Fibroblast of upper back skin (primary cell): ENCODE data around the gene ALDH1B1.

ENCODE experiments used
- DNase-seq: peaks from one replicate; pipeline ENCODE4 v3.0.0-alpha.2; 2013

The ALDH1B1 gene

DNA sequence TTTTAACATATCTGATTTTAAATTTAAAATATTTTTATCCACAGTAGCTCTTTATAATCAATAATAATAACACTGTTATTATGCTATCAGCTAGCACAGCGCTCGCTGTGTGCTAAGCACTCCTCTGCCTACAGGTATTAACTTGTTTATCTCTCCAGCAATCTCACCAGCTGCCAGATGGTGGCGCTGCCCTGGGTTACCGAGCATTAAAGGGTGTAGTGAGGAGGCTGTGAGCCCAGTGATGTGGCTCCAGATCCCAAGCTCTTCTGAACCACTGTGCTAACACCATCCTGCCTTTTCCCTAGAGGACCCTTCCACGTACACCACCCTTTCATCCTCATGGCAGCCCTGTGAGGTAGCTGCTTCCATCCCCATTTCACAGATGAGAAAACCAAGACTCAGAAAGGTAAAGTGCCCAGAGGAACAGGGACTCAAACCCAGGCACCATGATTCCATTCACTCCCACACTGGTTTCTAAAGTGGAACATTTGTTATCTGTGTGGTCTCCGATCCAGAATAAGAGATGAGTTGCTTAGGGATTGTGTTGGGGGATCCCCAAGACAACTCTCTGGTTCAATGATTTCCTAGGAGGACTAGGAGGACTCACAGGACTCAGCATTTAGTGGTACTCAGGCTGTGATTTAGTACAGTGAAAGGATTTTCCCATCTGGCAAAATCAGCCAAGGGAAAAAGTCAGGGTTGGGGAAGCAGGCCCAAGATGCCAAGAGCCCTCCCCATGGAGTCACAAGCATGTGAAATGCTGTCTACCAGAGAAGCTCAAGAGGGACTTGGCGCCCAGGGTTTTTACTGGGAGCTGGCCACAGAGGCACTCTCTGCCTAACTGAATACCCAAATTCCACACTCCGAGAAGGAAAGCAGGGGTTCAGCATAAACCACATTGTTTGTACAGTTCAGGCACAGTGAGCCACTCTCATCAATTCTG lies 24.8 kb downstream of the ALDH1B1 start:
- DNase-seq, result no peak

DNA sequence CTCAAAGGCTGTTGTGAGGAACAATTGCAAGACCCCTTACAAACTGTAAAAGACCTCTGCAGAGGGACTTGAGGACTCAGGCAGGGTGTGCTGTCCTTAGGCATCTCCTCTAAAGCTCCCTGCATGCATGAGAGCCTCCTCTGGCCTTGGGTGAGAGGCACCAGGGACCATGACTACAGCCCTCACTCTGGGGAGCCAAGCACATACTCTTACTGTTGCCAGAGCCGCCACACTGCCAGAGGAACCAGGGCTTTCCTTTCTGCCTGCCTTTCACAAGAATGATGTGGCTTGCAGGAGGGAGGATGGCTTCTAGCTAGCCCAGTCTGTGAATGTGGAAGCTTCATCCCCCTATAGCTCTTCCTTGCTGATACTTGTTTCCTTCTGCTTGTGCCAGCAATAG lies 25.9 kb downstream of the ALDH1B1 start:
- no peak for DNase-seq

DNA sequence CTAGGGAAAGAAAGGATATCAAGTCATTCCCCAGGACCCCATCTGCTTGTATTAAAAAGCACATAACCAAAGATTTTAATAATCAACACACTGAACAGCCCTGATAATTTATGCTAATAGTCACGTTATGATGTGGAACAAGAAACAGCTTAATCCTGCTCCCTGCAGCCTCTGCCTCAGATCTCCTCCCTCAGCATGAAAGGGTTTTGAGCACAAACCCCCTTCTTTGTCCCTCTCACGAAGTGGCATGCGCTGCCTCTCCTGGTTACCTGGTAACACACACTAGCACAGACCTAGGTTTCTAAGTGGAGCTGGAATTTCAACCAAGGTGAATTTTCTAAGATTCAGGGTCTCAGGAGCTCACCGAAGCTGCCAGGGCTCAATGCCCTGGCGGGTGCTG lies 26.7 kb downstream of the ALDH1B1 start:
- no peak for DNase-seq

DNA sequence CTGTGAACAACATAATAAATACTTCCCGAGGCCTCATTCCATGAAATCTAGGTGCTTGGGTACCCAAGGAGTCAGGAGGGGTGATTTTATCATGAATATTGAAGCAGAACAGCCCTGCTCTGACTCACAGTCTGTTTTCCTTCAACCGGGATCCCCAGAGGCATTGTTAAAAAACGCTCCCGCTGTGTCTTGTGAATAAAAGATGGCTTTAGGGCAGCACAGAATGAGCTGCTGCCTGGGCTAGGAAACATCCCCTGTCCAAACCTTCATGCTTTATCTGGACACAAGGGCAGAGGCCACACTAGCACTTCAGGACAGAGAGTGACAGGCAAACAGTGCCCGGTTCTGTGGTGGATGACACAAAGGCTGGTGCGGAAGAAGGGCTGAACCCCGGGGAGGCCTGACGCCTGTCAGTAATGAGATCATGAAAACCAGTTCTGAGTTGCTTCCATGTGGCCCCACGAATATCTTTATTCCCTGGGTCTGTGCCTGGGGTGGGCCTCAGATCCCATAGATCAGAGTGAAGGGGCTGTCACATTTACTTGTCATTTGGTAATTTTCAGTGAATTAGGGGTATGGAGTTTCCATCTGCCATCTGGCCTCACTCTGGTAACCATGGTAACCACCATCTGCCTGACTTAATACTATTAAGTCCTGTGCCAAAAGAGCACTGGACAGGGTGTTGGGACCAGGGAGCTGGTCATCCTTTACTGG lies 29.2 kb downstream of the ALDH1B1 start:
- DNase-seq, result no peak

DNA sequence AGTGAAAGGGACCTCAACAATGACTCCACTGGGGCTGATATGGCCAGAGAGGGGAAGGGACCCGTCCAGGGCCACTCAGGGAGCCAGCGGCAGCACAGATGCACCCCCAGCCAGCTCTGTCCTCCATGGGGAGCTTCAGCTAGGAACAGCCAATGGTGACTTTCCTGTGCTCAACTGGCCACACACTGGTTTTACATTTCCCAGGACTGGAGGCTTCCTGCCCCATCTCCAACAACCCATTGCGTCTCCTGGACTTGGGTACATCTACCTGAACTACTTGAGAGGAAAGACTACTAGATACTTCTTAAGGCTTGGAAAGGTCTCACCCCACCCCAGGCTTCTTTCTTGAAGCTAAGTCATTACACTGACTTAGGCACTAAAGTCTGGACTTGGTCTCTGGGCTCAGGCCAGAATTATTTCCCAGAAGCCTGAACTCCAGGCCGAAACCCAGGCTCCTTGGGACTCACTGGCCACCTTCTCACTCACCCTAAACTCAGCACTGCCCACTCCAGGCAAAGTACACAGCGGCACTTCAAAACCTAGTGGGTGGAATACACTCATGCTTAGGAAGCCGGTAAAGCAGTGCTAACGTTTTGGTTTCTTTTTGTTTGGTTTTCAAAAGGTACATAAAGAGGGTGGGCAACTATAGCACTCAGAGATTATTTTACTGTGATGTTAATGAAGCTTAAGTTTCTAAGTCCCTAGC lies 30.2 kb downstream of the ALDH1B1 start:
- no peak for DNase-seq

DNA sequence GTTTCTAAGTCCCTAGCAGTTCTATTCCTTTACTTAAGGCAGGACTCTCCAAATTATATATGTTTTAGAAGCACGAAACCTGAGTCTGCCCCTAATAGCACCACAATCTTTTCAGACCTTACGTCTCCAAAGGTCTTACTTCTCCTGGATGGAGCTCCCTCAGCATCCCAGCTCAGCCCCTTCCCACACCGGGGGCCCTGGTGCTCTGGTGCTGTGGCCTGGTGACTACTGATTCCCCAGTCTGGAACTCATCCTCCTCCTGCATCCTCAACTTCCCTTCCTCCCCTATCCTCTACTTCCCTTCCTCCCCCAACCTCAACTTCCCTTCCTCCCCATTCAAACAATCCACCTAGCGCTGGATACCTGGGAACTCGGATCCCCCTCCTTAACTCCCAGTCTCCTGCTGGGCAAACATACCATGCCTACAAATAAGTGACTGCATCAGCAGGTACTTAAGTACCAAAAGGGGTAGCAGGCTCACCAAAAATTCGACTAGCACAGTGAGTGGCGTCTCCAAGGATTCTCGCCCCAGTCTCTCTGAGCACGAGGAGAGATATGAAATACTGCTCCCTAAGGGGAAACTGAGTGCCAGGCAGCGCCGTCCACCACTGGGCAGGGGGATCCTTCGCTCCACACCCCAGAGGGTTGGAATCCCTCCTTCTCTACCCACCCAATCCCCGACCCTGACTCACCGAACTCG lies 30.9 kb downstream of the ALDH1B1 start:
- DNase-seq, result no peak

DNA sequence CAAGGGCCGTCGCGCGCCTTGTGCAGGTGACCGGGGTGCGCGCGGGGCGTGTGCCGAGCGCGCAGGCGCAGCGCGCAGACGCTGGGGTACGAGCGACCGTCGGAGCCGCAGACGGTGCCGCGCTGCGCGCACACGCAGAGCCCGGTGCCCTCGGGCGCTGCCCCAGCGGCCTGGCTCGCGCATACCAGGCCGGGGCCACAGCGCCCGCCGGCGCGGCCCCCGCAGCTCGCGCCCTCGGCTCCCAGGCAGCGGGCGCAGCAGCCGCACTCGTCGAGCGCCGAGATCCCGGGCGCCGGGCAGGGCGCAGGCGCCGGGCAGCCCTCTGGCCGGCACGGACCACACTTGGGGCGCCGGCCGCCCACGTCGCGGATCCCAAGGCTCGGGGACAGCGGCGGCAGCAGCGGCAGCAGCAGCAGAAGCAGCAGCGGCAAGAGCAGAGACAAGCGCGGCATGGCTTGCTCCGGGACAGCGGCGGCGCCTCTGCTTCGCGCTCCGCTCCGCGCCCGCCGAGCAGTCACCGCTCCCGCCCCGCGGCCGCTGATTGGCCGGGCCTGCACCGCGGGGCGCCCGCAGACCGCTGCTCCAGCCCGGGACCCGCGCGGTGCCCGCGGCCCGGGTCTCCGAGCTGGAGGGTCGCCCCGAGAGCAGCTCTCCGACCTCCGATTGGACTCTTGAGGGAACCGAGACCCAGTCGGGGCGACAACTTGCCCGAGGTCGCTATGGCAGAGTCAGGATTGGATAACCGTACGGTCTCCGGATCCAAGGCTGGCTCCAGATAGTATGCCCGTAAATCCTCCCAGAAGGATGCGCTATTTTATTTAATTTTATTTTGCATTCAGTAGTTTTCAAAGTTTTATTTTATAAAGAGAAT lies 31.7 kb downstream of the ALDH1B1 start, which contains the start of gene IGFBPL1:
IGFBPL1 (minus strand) TSS at position 482 of the 871 bp plus-strand sequence; CDS start at position 452, 30 bp downstream.
- DNase-seq, result no peak

DNA sequence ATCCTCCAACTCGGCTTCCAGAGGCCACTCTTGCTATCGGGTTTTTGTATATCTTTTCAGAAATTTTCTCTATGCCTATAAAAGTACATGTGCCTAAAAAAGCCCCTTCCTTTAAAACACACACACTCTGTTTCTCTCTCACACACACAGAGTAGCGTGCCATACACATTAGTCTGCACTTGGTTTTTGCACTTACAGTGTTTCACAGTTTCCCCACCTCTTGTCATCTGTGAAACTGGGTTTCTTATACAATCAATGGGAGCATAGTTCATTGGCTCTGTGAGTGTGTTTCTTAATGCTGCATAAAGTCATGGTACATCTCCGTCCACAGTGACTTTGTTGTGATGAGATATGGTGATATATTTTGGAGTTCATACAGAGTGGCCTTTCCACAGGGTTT lies 32.4 kb downstream of the ALDH1B1 start:
- no peak for DNase-seq

DNA sequence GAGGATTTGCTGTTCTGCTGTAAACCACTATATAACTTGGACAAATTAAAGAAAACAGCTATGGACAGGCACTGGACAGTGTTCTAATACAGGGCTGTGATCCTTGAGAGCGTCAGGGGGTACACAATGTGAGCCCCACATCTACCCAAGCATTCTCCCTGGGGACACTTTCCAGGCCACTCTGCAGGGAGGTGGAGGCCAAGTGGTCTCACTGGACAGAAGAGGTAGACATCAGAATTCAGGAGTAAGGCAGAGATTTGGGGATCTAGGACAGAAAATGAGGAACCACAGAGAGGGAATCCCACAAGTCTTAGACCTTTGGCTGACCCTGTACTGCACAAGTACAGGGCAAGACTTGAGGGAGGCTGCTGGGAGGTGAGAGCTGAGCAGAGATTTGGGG lies 35.6 kb downstream of the ALDH1B1 start:
- DNase-seq, result no peak

DNA sequence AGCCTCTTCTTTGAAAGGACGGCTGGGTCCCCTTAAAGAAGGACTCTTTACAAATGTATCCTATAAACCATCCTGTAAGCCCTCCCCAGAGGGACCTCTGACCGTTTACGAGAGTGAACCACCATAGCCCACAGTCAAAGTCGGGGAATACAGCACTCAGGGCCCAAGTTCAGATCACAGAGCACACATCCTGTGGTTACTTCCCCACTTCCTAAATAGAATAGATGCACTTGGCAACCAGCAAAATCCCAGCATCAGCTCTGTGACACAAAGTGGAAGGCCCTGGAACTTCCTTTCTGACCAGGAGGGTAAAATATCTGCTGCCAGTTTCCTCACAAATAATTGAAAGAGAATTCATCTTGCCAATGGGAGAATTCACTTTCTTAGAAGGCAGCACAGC lies 38.6 kb downstream of the ALDH1B1 start:
- no peak for DNase-seq

DNA sequence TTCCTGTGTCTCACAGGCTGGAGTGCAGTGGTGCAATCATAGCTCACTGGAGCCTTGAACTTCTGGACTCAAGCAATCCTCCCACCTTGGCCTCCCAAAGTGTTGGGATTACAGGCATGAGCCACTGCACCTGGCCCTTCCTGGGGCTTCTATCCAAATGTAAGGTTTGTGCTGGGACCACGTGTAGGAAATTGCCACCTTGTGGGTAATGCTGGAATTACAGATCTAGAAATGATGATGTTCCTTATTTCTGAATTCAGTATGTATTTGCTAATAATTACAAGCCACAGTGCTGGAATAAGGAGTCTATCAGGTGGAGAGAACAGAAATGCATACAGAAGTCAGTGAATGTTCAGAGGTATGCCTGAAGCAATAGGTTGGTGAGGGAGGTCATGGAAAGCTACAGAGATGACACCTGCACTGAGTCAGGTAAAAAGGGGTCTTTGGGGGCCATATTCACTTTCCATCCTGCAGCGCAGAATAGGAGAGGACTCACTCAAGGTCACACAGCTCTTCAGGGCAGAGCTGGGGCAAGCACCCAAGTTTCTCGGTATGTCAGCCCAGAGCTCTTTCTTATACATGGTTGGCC lies 40.5 kb downstream of the ALDH1B1 start:
- peak; percentile 40 for DNase-seq

DNA sequence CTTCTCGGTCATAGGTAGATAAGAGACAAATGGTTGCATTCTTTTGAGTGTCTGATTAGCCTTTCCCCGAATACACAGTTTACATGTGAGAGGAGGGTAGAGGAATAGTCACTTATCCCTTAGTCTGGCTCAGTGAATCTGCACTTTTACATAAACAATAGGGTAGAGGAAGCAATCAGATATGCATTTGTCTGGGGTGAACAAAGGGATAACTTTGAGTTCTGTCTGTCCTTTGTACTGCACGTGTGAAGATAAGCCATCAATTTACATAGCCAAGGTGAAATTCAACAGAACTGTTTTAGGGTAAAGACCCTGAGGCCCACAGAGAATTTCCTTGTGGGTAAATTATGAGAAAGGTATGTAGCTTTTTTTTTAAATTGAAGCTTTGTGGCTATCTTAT lies 41.9 kb downstream of the ALDH1B1 start:
- DNase-seq, result no peak

DNA sequence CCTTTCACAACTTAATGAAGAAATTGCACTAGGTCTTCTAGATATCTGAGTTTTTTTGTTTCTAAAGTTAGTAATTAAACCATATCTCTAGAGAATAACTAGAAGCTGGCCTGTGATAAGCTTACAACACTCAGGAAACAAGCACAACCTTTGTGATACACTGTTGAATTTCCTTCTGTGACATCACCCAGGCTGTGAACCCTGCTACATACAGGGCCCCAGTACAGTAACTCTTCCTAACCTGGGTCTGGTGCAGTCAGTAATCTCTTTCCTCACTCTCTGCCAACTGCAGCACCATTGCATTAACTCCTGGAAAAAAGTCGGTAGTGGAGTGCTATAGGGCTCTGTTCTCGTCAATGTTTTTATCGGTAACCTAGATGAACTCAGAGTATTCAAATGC lies 42.4 kb downstream of the ALDH1B1 start:
- peak; percentile 56 for DNase-seq

DNA sequence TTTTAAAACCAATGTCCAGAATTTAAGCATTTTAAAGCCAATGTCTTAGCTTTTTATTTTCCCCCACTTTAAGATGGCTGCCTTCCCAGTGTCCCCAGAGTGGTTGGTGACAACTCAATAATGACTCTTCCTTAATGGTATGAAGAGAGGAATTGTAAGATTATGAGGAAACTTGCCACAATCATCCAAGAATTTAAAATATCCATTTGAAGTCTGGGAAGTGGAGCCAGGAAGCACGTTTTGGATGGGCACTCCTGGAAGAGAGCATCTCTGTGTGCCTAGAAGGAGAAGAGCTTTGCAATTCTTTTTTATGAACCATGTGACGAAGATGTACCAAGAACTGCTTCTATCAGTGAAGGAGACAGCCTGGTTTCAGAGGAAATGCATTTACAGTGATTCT lies 43.0 kb downstream of the ALDH1B1 start:
- DNase-seq, result peak; percentile 73

DNA sequence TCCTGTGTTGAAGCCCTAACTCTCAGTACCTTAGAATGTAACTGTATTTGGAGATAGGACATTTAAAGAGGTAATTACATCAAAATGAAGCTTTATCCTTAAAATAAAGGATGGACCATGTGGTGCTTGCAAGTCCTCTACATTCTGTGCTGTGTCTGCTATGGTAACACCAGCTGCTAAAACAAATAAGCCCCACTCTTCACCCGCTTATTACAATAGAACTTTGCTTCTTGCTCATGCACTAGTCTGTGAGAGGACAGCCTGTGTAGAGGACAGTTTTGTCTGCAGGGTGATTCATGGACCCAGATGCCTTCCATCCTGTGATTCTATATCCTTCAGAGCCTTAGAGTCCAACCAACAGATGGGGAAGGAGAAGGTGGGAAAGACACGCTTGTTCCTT lies 44.2 kb downstream of the ALDH1B1 start:
- no peak for DNase-seq

DNA sequence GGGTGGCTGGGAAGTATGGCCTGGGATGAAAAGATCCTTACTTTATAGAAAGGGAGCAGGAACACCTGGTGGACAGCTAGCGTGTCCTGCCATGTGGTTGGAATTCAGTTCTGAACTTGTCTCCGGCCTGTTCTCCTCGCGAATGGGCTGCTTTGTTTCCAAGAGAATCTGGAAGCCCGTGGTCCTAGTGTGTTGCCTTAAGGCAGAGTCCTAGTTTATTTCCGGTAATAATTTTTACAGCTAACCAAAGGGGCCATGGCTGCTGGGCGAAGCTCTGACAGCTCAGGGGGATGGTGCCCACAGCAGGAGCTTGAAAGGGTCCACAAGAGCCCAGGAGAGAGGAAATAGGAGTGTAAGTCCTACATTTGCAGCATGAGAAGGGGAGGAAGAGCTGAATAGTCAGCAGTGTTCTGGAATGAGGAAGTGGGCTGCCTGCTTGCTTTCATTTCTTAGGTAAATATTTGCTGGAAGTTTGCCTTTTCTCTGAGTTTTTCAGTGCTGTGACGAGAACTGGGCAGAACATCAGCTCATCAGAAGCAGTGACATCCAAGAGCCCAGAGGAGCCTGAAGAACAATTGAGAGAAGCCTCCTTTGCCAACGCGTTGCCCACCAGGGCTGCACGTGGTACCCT lies 44.8 kb downstream of the ALDH1B1 start:
- DNase-seq, result peak; percentile 77

DNA sequence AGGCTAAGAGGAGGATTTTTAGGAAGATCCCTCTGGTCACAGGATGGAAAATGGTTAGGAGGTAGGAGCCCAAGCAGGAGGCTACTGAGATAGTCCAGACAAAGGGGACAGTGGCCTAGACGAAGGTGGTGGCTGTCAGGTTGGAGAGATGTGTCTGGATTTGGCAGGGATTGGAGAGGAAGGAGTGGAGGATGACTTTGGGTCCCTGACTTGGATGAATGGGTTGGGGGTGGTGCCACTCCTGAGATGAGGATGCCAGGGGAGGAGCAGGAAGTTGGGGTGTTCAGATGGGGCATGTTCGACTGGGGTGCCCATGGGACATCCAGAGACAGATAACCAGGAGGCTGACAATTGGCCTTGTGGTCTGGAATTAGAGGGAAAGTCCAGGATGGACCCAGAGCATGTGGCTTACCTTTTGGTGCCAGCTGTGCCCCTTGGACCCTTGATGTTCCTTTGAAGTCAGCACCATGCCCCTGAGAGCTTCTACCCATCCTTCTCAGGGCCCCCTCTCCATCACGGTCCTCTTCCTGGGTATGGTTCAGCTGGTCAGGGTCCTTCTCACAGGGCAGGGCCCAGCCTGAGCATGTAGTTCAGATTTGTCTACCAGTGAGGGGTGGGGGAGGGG lies 46.9 kb downstream of the ALDH1B1 start:
- DNase-seq, result no peak

DNA sequence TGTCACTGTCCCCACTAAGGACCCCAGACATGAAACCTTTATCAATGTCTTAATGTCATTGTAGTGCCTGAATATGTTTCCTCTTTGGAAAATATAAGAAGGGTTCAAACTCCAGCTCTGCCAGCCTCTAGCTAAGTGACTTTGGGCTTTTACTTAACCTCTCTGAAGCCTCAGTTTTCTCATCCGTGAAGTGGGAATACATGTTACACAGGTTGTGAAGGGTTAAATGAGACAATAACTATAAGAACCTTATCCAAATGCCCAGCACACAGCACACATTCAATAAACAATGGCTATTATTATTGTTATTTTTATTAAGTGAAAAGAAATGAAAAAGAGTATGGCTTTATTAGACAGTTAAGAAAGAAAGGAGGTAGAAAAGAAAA lies 47.4 kb downstream of the ALDH1B1 start:
- no peak for DNase-seq

DNA sequence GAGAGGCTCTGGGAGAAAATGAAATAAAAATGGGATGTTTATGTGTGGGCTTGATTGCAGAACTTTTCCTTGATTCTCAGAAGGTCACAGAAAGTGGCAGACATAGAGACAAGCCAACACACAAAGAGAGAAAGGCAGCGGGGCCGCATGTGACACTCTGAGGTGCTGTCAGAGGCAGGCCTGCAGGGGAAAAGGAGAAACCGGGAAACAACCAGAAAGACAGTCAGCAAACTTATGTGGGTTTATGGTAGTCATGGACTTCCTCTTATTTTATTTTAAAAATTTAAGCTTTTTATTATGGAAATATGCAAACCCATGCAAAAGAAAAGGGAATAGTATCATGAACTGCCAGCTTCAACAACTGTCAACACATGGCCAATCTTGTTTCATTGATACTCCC lies 48.0 kb downstream of the ALDH1B1 start:
- DNase-seq, result no peak

DNA sequence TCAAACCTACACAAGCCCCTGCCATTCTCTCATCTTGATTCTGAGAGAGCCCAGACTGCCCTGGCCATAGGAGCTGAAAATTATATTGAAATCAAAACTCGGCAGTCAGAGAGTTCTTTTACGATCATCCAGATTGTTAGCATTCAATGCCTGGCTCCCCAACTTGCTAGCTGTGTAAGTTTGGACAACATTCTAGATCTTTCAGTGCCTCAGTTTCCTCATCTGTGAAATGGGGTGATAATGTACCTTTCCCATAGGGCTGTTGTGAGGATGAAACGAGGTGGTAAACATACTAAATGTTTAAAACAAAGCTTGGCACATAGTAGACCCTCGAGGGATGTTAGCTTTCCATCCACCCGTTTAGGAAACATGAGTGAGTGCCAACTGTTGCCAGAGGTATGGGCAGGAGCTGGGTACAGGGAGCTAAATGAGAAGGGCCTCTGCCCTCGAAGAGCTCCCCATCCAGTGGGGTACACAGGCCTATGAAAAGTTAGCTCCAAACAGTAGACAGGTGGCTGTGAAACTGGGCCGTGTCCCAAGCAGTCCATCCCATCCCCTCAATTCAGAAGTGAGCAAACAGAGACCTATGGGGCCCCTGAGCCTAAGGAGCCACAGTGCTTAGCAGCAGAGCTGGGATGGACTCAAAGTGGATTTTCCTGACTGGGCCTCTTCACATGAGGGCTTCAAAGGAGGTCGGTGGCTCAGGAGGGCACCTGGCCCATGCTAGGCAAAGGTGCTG lies 49.0 kb downstream of the ALDH1B1 start:
- DNase-seq, result no peak
